Measurements from ENCODE around the gene ELOVL5.

DNA sequence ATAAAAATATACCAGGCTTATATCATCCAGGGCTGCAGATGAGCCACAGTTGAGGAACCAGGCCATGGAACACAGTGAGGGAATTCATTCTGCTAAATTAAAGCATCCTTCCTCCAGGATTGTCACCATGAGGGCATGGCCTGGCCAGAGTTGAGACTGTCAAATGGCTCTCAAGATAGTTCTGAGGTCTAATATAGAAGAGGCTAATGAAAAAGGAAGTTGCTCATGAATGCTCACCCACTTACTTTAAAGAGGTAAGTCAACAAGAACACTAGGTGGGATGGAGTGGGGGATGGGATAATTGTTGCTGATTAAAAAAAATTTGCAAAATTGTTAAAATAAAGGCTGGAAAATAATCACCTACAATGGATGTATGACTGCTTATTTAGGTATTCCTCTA lies 128.1 kb downstream of the ELOVL5 start:
- TF ChIP-seq SIN3A (IDR thresholded peaks at IDR 0.05; ENCODE audit: borderline replicate concordance, insufficient read depth, low read length) (no peak), POLR2AphosphoS5 (IDR thresholded peaks at IDR 0.05; ENCODE audit: low read depth, low read length) (no peak), TAF1 (IDR thresholded peaks at IDR 0.05; ENCODE audit: borderline replicate concordance, insufficient read depth, low read length) (no peak)
